ENCODE results near the gene DDX25. TPM values are rescaled to one million over a fixed set of nuclear protein-coding genes. Genes with fewer than 3 reads are reported as not detected.

The DDX25 gene
- total and polyA plus RNA-seq, 10 of the 15 experiments (the other 5 are each of a cell fraction or from before 2014, with no cell fraction given) = 0.05 TPM; not detected in 9

GRCh38 chr11:125873881-125874555 is 30.3 kb upstream of the DDX25 start (continued):
- no peak for TF ChIP-seq E4F1 (IDR thresholded peaks at IDR 0.05; ENCODE audit: borderline replicate concordance, partially characterized antibody)
- no peak for TF ChIP-seq MTA2 (IDR thresholded peaks at IDR 0.05; ENCODE audit: low read depth)
- no peak for TF ChIP-seq FOS (IDR thresholded peaks at IDR 0.05; ENCODE audit: borderline replicate concordance, extremely low read depth, insufficient read length)
- no peak for TF ChIP-seq ZNF207 (IDR thresholded peaks at IDR 0.05; ENCODE audit: borderline replicate concordance)
- TF ChIP-seq ZNF592 (IDR thresholded peaks at IDR 0.05) = no peak
- no peak for TF ChIP-seq MEF2B (IDR thresholded peaks at IDR 0.05; ENCODE audit: partially characterized antibody, poor library complexity, severe bottlenecking)
- no peak for TF ChIP-seq POU2F2 (IDR thresholded peaks at IDR 0.05; ENCODE audit: borderline replicate concordance, low read depth, low read length)
- TF ChIP-seq TCF12 (IDR thresholded peaks at IDR 0.05; ENCODE audit: low read depth, low read length) = no peak
- TF ChIP-seq PAX8 (IDR thresholded peaks at IDR 0.05) = no peak

Measured in GM12878 (cell line).